IPS-18a (cell line): ENCODE results near the gene WWTR1.

ENCODE experiments used
- H3K27ac ChIP-seq: one replicate; pipeline ENCODE4 v1.5.1; 2013; ENCODE audit warnings: low read length
- H3K27me3 ChIP-seq: one replicate; pipeline ENCODE4 v1.6.1; 2013; ENCODE audit warnings: mild to moderate bottlenecking, low read length; ENCODE audit not compliant: control insufficient read depth, insufficient read depth
- H3K36me3 ChIP-seq: one replicate; pipeline ENCODE4 v1.6.1; 2013; ENCODE audit warnings: low read depth, low read length; ENCODE audit not compliant: control insufficient read depth
- H3K4me1 ChIP-seq: one replicate; pipeline ENCODE4 v1.6.1; 2013; ENCODE audit warnings: low read depth, low read length; ENCODE audit not compliant: control insufficient read depth
- H3K4me3 ChIP-seq: one replicate; pipeline ENCODE4 v1.5.1; 2013; ENCODE audit warnings: low read length
- H3K9ac ChIP-seq: one replicate; pipeline ENCODE4 v1.6.1; 2013; ENCODE audit warnings: mild to moderate bottlenecking, low read length, moderate library complexity
- H3K9me3 ChIP-seq: one replicate; pipeline ENCODE4 v1.6.1; 2013; ENCODE audit warnings: low read depth, low read length; ENCODE audit not compliant: control insufficient read depth

The WWTR1 gene

GRCh38 chr3:149495581-149496125, 162.2 kb downstream of the WWTR1 start:
- Histone ChIP-seq H3K27me3 (no peaks in the 10 kb centered on the region), H3K27ac (no peak overlapping the region), H3K9ac (no peak overlapping the region), H3K9me3 (no peaks in the 10 kb centered on the region), H3K4me3 (no peak overlapping the region), H3K36me3 (no peaks in the 10 kb centered on the region), H3K4me1 (peaks cover 3% of the 10 kb centered on the region)

GRCh38 chr3:149494759-149495580, 162.9 kb downstream of the WWTR1 start:
- Histone ChIP-seq H3K4me3 (no peak overlapping the region), H3K36me3 (no peaks in the 10 kb centered on the region), H3K4me1 (peaks cover 3% of the 10 kb centered on the region), H3K9ac (no peak overlapping the region), H3K9me3 (no peaks in the 10 kb centered on the region), H3K27me3 (no peaks in the 10 kb centered on the region), H3K27ac (no peak overlapping the region)

- Histone ChIP-seq H3K9me3 (no peaks in the 10 kb centered on the region), H3K36me3 (no peaks in the 10 kb centered on the region), H3K4me1 (peaks cover 3% of the 10 kb centered on the region), H3K9ac (no peak overlapping the region), H3K4me3 (no peak overlapping the region), H3K27ac (no peak overlapping the region), H3K27me3 (no peaks in the 10 kb centered on the region)
Observed at GRCh38 chr3:149494022-149494758, 163.6 kb downstream of the WWTR1 start.

- Histone ChIP-seq H3K4me1 (peaks cover 3% of the 10 kb centered on the region), H3K9me3 (no peaks in the 10 kb centered on the region), H3K4me3 (no peak overlapping the region), H3K9ac (no peak overlapping the region), H3K27ac (no peak overlapping the region), H3K27me3 (no peaks in the 10 kb centered on the region), H3K36me3 (no peaks in the 10 kb centered on the region)
Observed at GRCh38 chr3:149493315-149494021, 164.4 kb downstream of the WWTR1 start.

GRCh38 chr3:149490260-149490971, 167.4 kb downstream of the WWTR1 start:
- H3K4me3 ChIP-seq, result no peak overlapping the region
- H3K4me1 ChIP-seq, result peaks cover 3% of the 10 kb centered on the region
- H3K9me3 ChIP-seq, result no peaks in the 10 kb centered on the region
- H3K36me3 ChIP-seq, result no peaks in the 10 kb centered on the region
- no peak overlapping the region for H3K9ac ChIP-seq
- no peaks in the 10 kb centered on the region for H3K27me3 ChIP-seq
- no peak overlapping the region for H3K27ac ChIP-seq

GRCh38 chr3:149489060-149489690, 168.7 kb downstream of the WWTR1 start:
- H3K9ac ChIP-seq, result no peak overlapping the region
- H3K9me3 ChIP-seq, result no peaks in the 10 kb centered on the region
- H3K27ac ChIP-seq, result no peak overlapping the region
- no peaks in the 10 kb centered on the region for H3K36me3 ChIP-seq
- no peaks in the 10 kb centered on the region for H3K27me3 ChIP-seq
- H3K4me1 ChIP-seq, result peaks cover 3% of the 10 kb centered on the region
- H3K4me3 ChIP-seq, result no peak overlapping the region

GRCh38 chr3:149487598-149488197, 170.1 kb downstream of the WWTR1 start:
- Histone ChIP-seq H3K9ac (no peak overlapping the region), H3K27me3 (no peaks in the 10 kb centered on the region), H3K4me1 (no peaks in the 10 kb centered on the region), H3K4me3 (no peak overlapping the region), H3K9me3 (no peaks in the 10 kb centered on the region), H3K27ac (no peak overlapping the region), H3K36me3 (no peaks in the 10 kb centered on the region)

- Histone ChIP-seq H3K36me3 (no peaks in the 10 kb centered on the region), H3K4me1 (no peaks in the 10 kb centered on the region), H3K27ac (no peak overlapping the region), H3K4me3 (no peak overlapping the region), H3K9me3 (no peaks in the 10 kb centered on the region), H3K9ac (no peak overlapping the region), H3K27me3 (no peaks in the 10 kb centered on the region)
Observed at GRCh38 chr3:149486726-149487125, 171.1 kb downstream of the WWTR1 start.

GRCh38 chr3:149481491-149481890, 176.3 kb downstream of the WWTR1 start:
- Histone ChIP-seq H3K4me3 (no peak overlapping the region), H3K9me3 (no peaks in the 10 kb centered on the region), H3K27me3 (no peaks in the 10 kb centered on the region), H3K4me1 (no peaks in the 10 kb centered on the region), H3K36me3 (no peaks in the 10 kb centered on the region), H3K27ac (no peak overlapping the region), H3K9ac (no peak overlapping the region)

- Histone ChIP-seq H3K27me3 (no peaks in the 10 kb centered on the region), H3K9ac (no peak overlapping the region), H3K36me3 (no peaks in the 10 kb centered on the region), H3K4me1 (no peaks in the 10 kb centered on the region), H3K27ac (no peak overlapping the region), H3K9me3 (no peaks in the 10 kb centered on the region), H3K4me3 (no peak overlapping the region)
Observed at GRCh38 chr3:149481056-149481455, 176.8 kb downstream of the WWTR1 start.
